Cardiac fibroblast (primary cell): Measurements from ENCODE around the gene CH25H.

Source experiments
- DNase-seq, 2 donors: peaks; one replicate each; pipeline versions ENCODE4 v3.0.0 to v3.0.0-alpha.2; 2010; ENCODE audit warnings: low read depth in 2 of 2
- H3K4me3 ChIP-seq, 2 donors: replicated peaks in 1 of 2; 1 replicate in 1 of 2; 2 replicates in 1 of 2; pipeline ENCODE4 v1.5.1; 2011; ENCODE audit warnings: low read depth in 2 of 2, low read length in 2 of 2, mild to moderate bottlenecking in 2 of 2, moderate library complexity in 1 of 2
- CTCF ChIP-seq: IDR thresholded peaks from one replicate; pipeline ENCODE4 v1.5.1; 2011; ENCODE audit warnings: low read depth, mild to moderate bottlenecking, low read length, inconsistent platforms

CH25H gene

GRCh38 chr10:89228962-89229361 is 21.8 kb upstream of the CH25H start:
- no peak for DNase-seq
- no peak overlapping the region for H3K4me3 ChIP-seq
- TF ChIP-seq CTCF = no peak

- TF ChIP-seq CTCF = no peak
- DNase-seq = no peak
- no peak overlapping the region for H3K4me3 ChIP-seq
Observed at GRCh38 chr10:89228146-89228545, 21.0 kb upstream of the CH25H start.

- TF ChIP-seq CTCF = no peak
- H3K4me3 ChIP-seq = no peak overlapping the region
- DNase-seq = no peak
Observed at GRCh38 chr10:89226891-89227290, 19.8 kb upstream of the CH25H start.

- peak in 1 of 2 donors; percentile 45 for DNase-seq
- TF ChIP-seq CTCF = no peak
- H3K4me3 ChIP-seq = no peak overlapping the region
Observed at GRCh38 chr10:89224739-89225443, 17.8 kb upstream of the CH25H start.

GRCh38 chr10:89221919-89222318 is 14.8 kb upstream of the CH25H start:
- no peak overlapping the region for H3K4me3 ChIP-seq
- no peak for TF ChIP-seq CTCF
- no peak for DNase-seq

GRCh38 chr10:89219513-89220218 is 12.5 kb upstream of the CH25H start:
- no peak for TF ChIP-seq CTCF
- DNase-seq = no peak

More at GRCh38 chr10:89219513-89220218, 12.5 kb upstream of the CH25H start:
- H3K4me3 ChIP-seq = no peak overlapping the region
